ENCODE data around the gene RIC8A. TPM values are rescaled to one million over a fixed set of nuclear protein-coding genes. Genes with fewer than 3 reads are reported as not detected.

Gene RIC8A
- total and polyA plus RNA-seq, 2 donors, result 54.7 to 59.1 TPM

GRCh38 chr11:256952-257737 is 49.6 kb downstream of the RIC8A start:
- no peak overlapping the region for H3K27ac ChIP-seq (ENCODE audit: low read depth in 1 of 2, low read length in 1 of 2)
- peaks cover 16 to 19% of the 10 kb centered on the region in 2 donors for H3K36me3 ChIP-seq (ENCODE audit: control insufficient read depth in 2 of 2, insufficient read depth in 2 of 2, low read length in 1 of 2)
- H3K9me3 ChIP-seq (ENCODE audit: control insufficient read depth in 2 of 2, insufficient read depth in 1 of 2, low read length in 1 of 2), result no peaks in the 10 kb centered on the region
- H3K4me1 ChIP-seq (ENCODE audit: control insufficient read depth in 2 of 2, insufficient read depth in 2 of 2, low read length in 2 of 2), result peaks cover 0 to 3% of the 10 kb centered on the region in 2 donors
- H3K27me3 ChIP-seq (ENCODE audit: control insufficient read depth in 2 of 2, insufficient read depth in 1 of 2, low read length in 1 of 2), result peaks cover 0 to 2% of the 10 kb centered on the region in 2 donors
- DNase-seq (ENCODE audit: low read depth in 6 of 9, low spot score in 9 of 9), result no peak
- H3K4me3 ChIP-seq (ENCODE audit: low read length in 2 of 2), result no peak overlapping the region
- WGBS, result 76% methylated on average over 14 of the region's 14 CpGs

- H3K27me3 ChIP-seq (ENCODE audit: control insufficient read depth in 2 of 2, insufficient read depth in 1 of 2, low read length in 1 of 2), result peaks cover 0 to 2% of the 10 kb centered on the region in 2 donors
- H3K27ac ChIP-seq (ENCODE audit: low read depth in 1 of 2, low read length in 1 of 2), result no peak overlapping the region
- no peak for DNase-seq (ENCODE audit: low read depth in 6 of 9, low spot score in 9 of 9)
- no peaks in the 10 kb centered on the region for H3K9me3 ChIP-seq (ENCODE audit: control insufficient read depth in 2 of 2, insufficient read depth in 1 of 2, low read length in 1 of 2)
- WGBS, result 94% methylated on average over 15 of the region's 15 CpGs
- peaks cover 8 to 11% of the 10 kb centered on the region in 2 donors for H3K36me3 ChIP-seq (ENCODE audit: control insufficient read depth in 2 of 2, insufficient read depth in 2 of 2, low read length in 1 of 2)
- peaks cover 0 to 3% of the 10 kb centered on the region in 2 donors for H3K4me1 ChIP-seq (ENCODE audit: control insufficient read depth in 2 of 2, insufficient read depth in 2 of 2, low read length in 2 of 2)
- H3K4me3 ChIP-seq (ENCODE audit: low read length in 2 of 2), result no peak overlapping the region
Observed at GRCh38 chr11:257766-258493, 50.4 kb downstream of the RIC8A start.

- Histone ChIP-seq H3K4me3 (ENCODE audit: low read length in 2 of 2) (no peak overlapping the region), H3K36me3 (ENCODE audit: control insufficient read depth in 2 of 2, insufficient read depth in 2 of 2, low read length in 1 of 2) (no peaks in the 10 kb centered on the region), H3K27ac (ENCODE audit: low read depth in 1 of 2, low read length in 1 of 2) (no peak overlapping the region), H3K9me3 (ENCODE audit: control insufficient read depth in 2 of 2, insufficient read depth in 1 of 2, low read length in 1 of 2) (no peaks in the 10 kb centered on the region), H3K27me3 (ENCODE audit: control insufficient read depth in 2 of 2, insufficient read depth in 1 of 2, low read length in 1 of 2) (peaks cover 0 to 2% of the 10 kb centered on the region in 2 donors), H3K4me1 (ENCODE audit: control insufficient read depth in 2 of 2, insufficient read depth in 2 of 2, low read length in 2 of 2) (peaks cover 0 to 3% of the 10 kb centered on the region in 2 donors)
- DNase-seq (ENCODE audit: low read depth in 6 of 9, low spot score in 9 of 9), result no peak
- WGBS, result 38% methylated on average over 10 of the region's 10 CpGs
Observed at GRCh38 chr11:259413-259812, 51.9 kb downstream of the RIC8A start.

- no peak overlapping the region for H3K4me3 ChIP-seq (ENCODE audit: low read length in 2 of 2)
- no peak overlapping the region for H3K27ac ChIP-seq (ENCODE audit: low read depth in 1 of 2, low read length in 1 of 2)
- no peak for DNase-seq (ENCODE audit: low read depth in 6 of 9, low spot score in 9 of 9)
- peaks cover 0 to 9% of the 10 kb centered on the region in 2 donors for H3K9me3 ChIP-seq (ENCODE audit: control insufficient read depth in 2 of 2, insufficient read depth in 1 of 2, low read length in 1 of 2)
- H3K4me1 ChIP-seq (ENCODE audit: control insufficient read depth in 2 of 2, insufficient read depth in 2 of 2, low read length in 2 of 2), result peaks cover 0 to 3% of the 10 kb centered on the region in 2 donors
- H3K27me3 ChIP-seq (ENCODE audit: control insufficient read depth in 2 of 2, insufficient read depth in 1 of 2, low read length in 1 of 2), result peaks cover 0 to 2% of the 10 kb centered on the region in 2 donors
- 97% methylated on average over 4 of the region's 4 CpGs for WGBS
- H3K36me3 ChIP-seq (ENCODE audit: control insufficient read depth in 2 of 2, insufficient read depth in 2 of 2, low read length in 1 of 2), result no peaks in the 10 kb centered on the region
Observed at GRCh38 chr11:261624-262023, 54.1 kb downstream of the RIC8A start.

Other genes with a start within 250 kb of the RIC8A start
- not detected for gene SCGB1C1, start 14.6 kb upstream of the RIC8A start, total RNA-seq
- gene SCGB1C1, start 14.6 kb upstream of the RIC8A start, polyA plus RNA-seq, result 0.34 TPM
- gene BET1L, start 309 bp upstream of the RIC8A start, total RNA-seq, result 9.3 TPM
- gene BET1L, start 309 bp upstream of the RIC8A start, polyA plus RNA-seq, result 27.7 TPM
- gene SIRT3, start 28.6 kb downstream of the RIC8A start, total RNA-seq, result 6.5 TPM
- 38.3 TPM for gene SIRT3, start 28.6 kb downstream of the RIC8A start, polyA plus RNA-seq
- 134 TPM for gene PSMD13, start 29.3 kb downstream of the RIC8A start, total RNA-seq
- 192 TPM for gene PSMD13, start 29.3 kb downstream of the RIC8A start, polyA plus RNA-seq
- 0.90 TPM for gene NLRP6, start 70.7 kb downstream of the RIC8A start, total RNA-seq
- gene NLRP6, start 70.7 kb downstream of the RIC8A start, polyA plus RNA-seq, result 2.2 TPM
- gene PGGHG, start 81.4 kb downstream of the RIC8A start, total RNA-seq, result 73.7 TPM
- gene PGGHG, start 81.4 kb downstream of the RIC8A start, polyA plus RNA-seq, result 900 TPM
- gene IFITM5, start 91.8 kb downstream of the RIC8A start, total RNA-seq, result not detected
- 0.25 TPM for gene IFITM5, start 91.8 kb downstream of the RIC8A start, polyA plus RNA-seq
- gene IFITM2, start 100.1 kb downstream of the RIC8A start, total RNA-seq, result 305 TPM
- 467 TPM for gene IFITM2, start 100.1 kb downstream of the RIC8A start, polyA plus RNA-seq
- gene IFITM1, start 106.3 kb downstream of the RIC8A start, total RNA-seq, result 206 TPM
- 463 TPM for gene IFITM1, start 106.3 kb downstream of the RIC8A start, polyA plus RNA-seq
- gene IFITM3, start 113.2 kb downstream of the RIC8A start, total RNA-seq, result 48.1 TPM
- gene IFITM3, start 113.2 kb downstream of the RIC8A start, polyA plus RNA-seq, result 636 TPM
- gene B4GALNT4, start 161.8 kb downstream of the RIC8A start, total RNA-seq, result 3.5 TPM
- 6.1 TPM for gene B4GALNT4, start 161.8 kb downstream of the RIC8A start, polyA plus RNA-seq
- gene PKP3, start 186.5 kb downstream of the RIC8A start, total RNA-seq, result 7.7 TPM
- 26.5 TPM for gene PKP3, start 186.5 kb downstream of the RIC8A start, polyA plus RNA-seq
- 39.4 TPM for gene SIGIRR, start 207.3 kb downstream of the RIC8A start, total RNA-seq
- gene SIGIRR, start 207.3 kb downstream of the RIC8A start, polyA plus RNA-seq, result 153 TPM
- gene ANO9, start 234.3 kb downstream of the RIC8A start, total RNA-seq, result 26.3 TPM
- gene ANO9, start 234.3 kb downstream of the RIC8A start, polyA plus RNA-seq, result 114 TPM
- gene PTDSS2, start 242.6 kb downstream of the RIC8A start, total RNA-seq, result 12.1 TPM
- gene PTDSS2, start 242.6 kb downstream of the RIC8A start, polyA plus RNA-seq, result 24.1 TPM

All from thymus (tissue), 11 donors.